Right ventricle myocardium superior (tissue), 1 donor: ENCODE measurements around the gene MIF4GD. TPM values are rescaled to one million over a fixed set of nuclear protein-coding genes. Genes with fewer than 3 reads are reported as not detected.

Experiments
- ATAC-seq: fragments of 200-7000 bp; cut with Tn5 transposase; one replicate; pipeline ENCODE4 v1.9.1; 2020; ENCODE audit warnings: mild to moderate bottlenecking; ENCODE audit not compliant: poor library complexity
- DNase-seq: peaks from one replicate; pipeline ENCODE4 v3.0.0-alpha.2; 2020
- intact Hi-C: fragments of 100-400 bp; cut with DNase I; formaldehyde crosslinking; loops from one replicate; pipeline ENCODE4 v1.11.2; 2022
- total RNA-seq: library from RNA; stranded (reverse); fragmentation: NEBNext Ultra II Directional; extraction: Animal tissue kit (Norgen Biotek cat#: 25700); gene quantifications from one replicate; pipeline ENCODE4 v1.2.1, GENCODE V29; 2021
- donor health status: DM: no; HTN: yes; CAD: no; lungs with severe emphysema.

The MIF4GD gene
- total RNA-seq, 1 donor from 2014 or later: 13.7 TPM

DNA sequence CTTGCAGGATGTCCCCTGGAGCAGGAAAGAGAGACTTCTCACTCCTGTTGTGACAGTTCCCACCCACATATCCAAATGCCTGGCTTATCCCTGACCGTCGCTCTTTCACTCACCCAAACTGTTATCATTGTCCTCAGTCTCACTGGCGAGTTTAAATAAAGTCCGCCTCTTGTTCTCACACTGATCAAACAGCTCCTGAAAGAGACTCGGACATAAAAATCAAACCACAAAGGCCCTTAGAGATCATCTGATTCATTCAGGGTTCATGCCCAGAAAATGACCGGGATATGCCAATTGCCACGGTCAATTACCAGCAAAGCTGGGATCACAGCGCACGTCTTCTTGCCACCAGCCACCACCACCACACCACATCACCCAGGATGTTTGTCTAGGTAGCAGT, 29.5 kb downstream of the MIF4GD start:
- ATAC-seq (no peak), DNase-seq (no peak)
- intact Hi-C loops: no loop called here

DNA sequence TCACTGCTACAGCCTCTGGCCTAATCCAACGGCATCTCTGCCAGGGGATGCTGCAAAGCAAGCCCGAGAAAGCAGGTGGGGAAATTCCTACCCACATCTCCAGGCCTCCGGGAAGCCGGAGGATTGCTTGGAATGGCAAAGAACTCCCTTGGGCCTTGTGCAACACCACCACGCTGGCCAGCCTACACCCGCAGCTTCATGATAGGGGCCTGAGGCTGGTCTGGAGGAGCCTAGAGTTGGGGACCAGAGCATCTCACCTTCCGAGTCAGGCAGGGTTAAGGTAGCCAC, 29.9 kb downstream of the MIF4GD start:
- ATAC-seq: no peak
- DNase-seq: no peak
- intact Hi-C loops: no loop called here

DNA sequence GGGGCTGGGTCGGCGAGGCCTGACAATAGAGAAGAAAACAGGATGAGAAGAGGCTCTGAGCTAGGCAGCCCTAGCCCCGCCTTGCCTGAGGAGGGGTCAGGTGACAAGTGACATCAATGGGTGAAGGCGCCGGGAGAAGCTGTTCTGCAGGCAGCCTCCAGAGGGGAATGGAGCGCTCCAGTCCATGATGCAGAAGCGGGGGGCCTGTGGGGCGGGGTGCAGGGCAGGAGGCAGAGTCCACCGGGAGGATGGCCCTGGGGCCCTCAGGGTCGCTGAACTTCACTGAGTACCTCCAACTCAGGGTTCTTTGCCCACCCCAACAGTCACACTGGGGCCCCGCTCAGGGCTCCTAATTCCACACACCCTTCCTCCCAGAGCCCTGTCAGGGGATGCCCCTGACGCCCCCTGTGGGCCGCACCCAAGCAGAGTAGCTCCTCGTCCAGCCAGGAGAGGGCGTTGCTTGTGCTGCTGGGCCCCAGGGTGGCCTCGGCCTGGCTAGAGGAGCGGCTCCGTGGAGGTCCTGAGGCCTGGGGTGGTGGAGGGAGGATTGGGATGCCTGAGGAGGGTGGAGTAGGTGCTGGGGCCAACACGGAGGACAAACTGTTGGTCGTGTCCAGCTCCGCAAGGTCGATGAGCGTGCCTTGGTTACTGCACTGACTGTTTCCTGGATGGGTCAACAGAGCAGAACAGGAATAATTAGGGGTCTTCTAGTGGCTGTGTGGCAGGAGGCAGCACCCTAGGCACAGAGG, 30.5 kb downstream of the MIF4GD start:
- ATAC-seq (no peak), DNase-seq (no peak)
- intact Hi-C loops: no loop called here

DNA sequence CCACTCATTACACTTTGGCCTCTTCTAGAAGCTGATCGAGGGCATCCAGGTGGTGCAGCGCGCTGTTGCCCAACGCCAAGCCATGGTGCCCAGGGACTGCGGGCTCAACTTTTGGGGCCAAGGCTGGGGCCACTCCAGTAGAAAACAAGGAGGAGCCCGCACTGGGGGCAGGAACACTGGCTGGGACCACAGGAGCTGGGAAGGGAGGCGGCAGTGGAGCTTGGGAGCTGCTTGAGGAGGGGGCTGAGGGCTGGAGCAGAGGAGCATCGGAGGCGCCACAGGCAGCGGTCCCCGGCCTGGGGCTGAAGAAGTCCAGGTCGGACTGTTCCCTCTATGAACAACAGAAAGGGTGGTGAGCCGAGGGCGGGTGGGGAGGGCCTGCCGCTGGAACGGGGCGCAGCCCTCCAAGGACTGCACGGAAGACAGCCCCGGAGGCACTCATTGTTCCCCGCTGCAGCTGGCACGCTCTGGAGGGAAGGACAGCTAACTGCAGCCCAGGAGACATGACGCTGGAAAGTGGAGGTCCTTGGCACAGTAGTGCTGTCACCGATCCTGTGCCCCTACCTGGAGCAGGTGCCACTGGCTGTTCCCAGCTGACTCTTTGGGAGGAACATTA, 31.1 kb downstream of the MIF4GD start:
- DNase-seq (no peak), ATAC-seq (no peak)
- intact Hi-C loops: no loop called here

DNA sequence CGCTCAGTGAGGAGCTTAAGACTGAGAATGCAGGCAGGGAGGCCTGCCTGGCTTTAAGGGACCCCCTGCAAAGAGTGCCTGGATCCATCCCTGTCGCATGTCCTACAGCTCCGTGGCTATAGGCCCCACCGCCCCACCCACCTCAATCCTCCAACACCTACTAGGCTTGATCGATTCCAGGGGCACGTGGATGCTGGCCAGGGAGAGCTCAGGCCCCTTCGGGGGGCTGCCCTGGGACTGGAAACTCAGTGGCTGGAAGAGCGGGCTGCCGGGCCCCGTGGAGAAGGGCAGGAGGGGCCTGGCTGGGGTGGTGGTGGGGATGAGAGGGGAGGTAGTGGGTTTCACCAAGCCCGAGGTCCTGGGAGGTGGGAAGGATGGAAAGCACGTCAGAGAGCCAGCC, 31.8 kb downstream of the MIF4GD start:
- DNase-seq (no peak), ATAC-seq (no peak)
- intact Hi-C loops: no loop called here

DNA sequence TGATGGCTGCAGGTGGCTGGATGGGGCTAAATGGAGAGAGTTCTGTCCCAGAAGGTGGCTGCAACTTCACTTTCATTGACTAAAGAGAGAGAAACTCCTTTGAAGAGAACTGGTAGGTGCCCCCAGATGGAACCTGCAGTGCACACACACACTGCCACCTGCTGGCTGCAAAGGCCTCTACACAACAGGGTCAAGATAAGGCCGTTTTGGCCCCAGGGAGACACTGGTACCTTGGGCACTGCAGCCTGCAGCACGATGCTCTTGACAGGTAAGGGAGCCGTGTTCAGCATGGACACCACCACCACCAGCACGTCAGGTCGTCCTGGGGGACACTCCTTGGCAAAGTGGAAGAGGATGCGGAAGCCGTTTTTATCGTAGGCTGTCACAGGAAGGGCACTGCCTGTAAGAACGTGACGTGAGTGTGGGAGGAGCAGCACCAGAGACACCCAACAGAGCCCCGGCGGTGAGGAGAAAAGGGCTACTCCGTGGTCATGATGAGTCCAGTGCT, 32.3 kb downstream of the MIF4GD start:
- ATAC-seq (peak; percentile 51), DNase-seq (no peak)
- intact Hi-C loops: no loop called here

DNA sequence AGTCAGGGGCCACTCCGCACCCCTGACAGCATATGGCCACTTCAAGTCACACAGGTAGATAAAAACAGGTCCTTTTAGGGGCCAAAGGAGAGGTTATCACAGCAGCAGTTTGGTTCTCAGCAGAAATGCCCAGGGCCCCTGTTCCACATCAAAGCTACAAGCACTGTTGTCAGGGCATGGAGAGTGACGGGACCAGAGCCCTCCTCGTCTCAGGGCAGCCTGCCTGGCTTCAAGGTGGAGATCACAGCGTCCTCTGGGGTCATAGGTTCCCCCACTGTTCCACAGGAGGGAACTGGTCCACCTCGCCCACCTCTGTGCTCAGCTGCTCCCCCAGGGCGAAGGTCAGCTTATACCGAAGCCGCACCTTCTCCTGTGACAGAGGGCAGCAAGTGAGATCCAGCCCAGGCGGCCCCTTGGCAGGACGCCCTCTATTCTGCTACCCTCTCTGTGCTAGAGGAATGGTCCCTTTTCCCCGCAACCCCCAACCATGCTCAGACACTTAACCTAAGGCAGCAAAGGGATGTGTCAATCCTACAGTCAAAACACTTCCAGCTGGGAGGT, 32.9 kb downstream of the MIF4GD start:
- ATAC-seq (no peak), DNase-seq (no peak)
- intact Hi-C loops: no loop called here

DNA sequence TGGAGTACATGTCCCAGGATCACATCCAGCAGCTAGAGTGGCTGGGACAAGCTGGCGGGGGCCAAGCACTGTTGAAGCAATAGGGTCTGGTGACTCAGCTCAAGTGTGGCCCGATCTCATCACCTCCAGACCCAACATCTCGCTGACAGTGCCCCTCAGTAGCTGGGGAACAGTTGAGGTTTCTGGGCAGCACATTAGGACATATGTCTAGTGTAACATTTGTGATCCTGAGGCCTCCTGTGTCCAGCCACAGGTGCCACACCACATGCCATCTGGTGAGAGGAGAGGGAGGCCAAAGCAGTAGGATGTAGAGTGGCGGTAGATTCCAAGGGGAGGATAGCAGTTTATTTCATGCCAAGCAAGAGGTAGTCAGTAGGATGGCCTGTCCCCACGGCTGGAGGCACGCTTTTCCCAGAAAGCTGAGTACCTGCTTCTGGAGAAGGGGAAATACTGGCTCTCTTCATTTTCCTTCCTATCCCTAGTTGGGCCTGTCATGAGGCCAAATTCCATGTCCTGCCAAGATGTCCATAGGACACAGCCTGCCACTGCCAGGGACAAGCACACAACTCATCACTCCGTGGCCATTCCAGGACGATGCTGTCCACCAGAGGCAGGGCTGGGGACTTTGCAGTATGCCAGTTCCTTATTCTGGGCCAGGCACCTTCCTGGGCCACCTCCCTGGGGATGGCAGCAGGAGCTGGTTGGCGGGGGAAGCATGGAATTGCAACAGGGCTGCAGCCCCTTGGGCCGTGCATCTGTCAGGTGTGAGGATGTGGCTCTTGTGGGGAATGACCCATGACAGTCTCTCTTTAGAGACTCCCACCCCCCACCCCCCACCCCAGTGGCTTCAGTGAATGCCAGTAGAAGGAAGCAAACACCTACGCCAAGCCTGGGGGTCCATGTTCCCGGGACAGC, 33.7 kb downstream of the MIF4GD start:
- ATAC-seq: peak; percentile 66
- DNase-seq: no peak
- intact Hi-C loops: no loop called here

DNA sequence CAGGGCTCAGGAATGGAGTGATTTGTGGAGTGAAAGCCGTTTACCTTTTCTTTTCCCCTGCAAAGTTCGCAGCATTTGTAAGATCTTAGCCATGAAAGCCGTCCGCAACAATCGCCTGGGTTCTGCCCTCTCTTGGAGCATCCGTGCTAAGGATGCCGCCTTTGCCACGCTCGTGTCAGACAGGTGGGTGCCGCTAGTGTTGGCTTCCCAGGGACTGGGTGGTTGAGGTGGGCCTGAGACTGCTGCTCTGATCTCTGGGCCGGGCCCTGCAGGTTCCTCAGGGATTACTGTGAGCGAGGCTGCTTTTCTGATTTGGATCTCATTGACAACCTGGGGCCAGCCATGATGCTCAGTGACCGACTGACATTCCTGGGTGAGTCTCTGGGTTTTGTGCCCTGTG, 38.2 kb downstream of the MIF4GD start:
- no peak for ATAC-seq
- intact Hi-C loops: no loop called here
- no peak for DNase-seq

DNA sequence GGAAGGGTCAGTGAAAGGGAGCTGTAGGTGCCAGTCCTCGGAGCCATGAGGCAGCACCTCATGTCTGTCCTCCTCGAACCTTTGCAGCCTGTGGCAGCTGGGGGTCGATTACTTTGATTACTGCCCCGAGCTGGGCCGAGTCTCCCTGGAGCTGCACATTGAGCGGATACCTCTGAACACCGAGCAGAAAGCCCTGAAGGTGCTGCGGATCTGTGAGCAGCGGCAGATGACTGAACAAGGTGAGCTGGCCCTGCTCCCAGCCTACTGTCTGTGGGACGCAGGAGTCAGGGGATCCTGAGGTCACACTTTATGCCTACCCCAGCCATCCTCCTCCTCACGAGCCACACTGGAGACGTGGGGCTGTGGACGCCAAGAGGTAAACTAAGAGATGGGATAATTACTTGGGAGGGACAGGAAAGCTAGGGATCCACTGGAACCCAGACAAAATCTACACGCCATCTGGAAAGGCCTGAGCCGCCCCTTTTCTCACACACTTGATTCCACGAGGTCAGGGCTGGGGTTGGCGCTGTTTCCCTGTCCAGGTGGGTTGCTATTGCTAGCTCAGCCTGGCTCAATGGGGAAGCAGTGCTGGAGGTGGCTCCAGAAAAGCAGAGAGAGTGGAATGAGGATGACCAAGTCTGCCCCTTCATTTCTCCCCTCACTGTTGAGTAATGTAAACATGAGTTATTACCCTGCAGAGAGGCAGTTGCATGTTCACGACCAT, 39.1 kb downstream of the MIF4GD start:
- DNase-seq (no peak), ATAC-seq (no peak)
- intact Hi-C loops: no loop called here

DNA sequence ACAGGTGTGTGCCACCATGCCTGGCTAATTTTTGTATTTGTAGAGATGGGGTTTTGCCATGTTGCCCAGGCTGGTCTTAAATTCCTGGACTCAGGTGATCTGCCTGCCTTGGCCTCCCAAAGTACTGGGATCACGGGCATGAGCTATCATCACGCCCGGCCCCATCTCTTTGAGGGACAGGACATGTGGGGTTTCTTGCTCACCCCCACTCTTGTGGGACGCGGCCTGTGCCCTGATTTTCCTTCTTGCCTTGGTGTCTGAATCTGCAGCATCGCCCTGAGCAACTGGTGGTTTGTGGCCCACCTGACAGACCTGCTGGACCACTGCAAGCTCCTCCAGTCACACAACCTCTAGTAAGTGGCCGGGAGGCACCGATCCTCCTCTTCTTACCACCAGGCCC, 40.0 kb downstream of the MIF4GD start:
- intact Hi-C loops: no loop called here
- DNase-seq (no peak), ATAC-seq (no peak)

DNA sequence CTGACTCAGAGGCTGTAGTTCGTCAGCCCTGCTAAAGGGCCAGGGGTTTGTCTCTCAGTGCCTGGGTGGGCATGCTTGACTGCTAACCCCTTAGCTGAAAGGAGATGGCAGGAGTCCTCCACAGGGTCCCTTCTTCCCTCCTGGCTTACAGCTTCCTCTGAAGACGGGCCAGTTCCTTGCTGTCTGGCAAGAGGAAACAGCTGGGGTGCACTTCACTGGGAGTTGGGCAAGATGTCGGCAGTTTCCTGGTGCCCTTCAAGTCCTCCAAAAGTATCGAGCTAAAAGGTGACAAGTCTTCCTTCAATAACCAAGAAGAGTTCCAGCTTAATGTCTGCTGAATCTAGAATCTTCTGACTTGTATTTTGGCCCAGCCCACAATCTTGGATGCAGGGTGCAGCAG, 42.2 kb downstream of the MIF4GD start:
- intact Hi-C loops: no loop called here
- ATAC-seq: peak; percentile 47
- DNase-seq: no peak

DNA sequence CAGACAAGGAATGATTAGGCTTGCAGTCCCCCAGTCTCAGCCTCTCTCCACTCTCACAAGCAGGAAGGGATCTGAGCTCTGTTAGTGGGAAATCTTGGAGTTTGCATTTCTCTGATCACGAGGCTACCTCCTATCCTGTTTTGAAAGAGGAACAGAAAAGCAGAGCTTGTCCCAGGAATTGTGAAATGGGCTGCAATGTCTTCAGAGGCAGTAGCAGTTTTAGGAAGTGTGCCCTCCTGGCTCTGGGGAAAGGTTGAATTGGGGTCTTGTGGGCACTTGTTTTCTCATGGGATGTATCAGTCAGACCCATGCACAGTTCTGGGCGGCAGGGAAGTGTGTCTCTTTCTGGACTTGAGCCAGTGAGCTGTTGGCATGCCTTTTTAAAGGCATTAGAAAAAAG, 42.7 kb downstream of the MIF4GD start:
- intact Hi-C loops: no loop called here
- peak; percentile 66 for ATAC-seq
- no peak for DNase-seq

DNA sequence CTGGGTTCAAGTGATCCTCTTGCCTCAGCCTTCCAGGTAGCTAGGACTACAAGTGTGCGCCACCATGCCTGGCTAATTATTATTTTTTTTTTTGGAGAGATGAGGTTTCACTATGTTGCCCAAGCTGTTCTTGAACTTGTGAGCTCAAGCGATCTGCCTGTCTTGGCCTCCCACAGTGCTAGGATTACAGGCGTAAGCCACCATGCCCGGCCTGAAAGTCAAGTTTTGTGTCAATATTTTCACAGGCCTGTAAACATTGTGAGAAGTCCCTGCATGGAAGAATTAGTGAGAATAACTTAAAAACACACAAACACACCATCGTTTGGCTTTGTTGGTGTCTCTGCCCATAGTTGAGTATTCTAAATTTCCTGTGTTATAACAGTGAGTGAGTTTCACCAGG, 43.3 kb downstream of the MIF4GD start:
- DNase-seq (no peak), ATAC-seq (no peak)
- intact Hi-C loops: no loop called here

DNA sequence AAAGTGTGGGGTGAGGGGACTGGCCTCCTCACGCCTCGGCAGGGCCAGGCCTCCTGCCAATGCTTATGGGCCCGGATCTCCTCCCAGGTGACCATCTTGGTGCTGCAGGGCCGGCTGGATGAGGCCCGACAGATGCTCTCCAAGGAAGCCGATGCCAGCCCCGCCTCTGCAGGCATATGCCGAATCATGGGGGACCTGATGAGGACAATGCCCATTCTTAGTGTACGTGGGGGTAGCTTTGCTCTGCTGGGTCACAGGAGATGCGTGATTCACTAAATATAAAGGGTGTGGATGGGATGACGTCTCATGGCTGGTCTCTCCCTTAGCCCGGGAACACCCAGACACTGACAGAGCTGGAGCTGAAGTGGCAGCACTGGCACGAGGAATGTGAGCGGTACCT, 46.0 kb downstream of the MIF4GD start:
- no peak for ATAC-seq
- intact Hi-C loops: no loop called here
- DNase-seq: no peak

DNA sequence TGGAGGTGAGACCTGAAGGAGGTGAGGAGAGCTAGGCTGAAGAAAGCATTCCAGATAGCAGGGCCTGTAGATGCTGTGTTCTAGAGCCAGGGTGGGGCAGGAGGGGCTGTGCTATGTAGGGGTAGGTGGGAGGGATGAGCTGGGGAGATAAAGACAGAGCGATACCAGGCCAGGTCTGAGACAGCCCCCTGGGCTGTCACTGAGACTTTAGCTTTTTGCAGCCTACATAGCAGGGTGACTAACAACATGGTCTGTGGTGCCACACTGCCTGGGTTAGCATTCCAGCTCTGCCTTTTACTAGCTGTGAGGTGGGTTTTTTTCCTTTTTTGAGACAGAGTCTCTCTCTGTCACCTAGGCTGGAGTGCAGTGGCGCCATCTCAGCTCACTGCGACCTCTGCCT, 51.2 kb downstream of the MIF4GD start:
- DNase-seq (no peak), ATAC-seq (no peak)
- intact Hi-C loops: no loop called here

DNA sequence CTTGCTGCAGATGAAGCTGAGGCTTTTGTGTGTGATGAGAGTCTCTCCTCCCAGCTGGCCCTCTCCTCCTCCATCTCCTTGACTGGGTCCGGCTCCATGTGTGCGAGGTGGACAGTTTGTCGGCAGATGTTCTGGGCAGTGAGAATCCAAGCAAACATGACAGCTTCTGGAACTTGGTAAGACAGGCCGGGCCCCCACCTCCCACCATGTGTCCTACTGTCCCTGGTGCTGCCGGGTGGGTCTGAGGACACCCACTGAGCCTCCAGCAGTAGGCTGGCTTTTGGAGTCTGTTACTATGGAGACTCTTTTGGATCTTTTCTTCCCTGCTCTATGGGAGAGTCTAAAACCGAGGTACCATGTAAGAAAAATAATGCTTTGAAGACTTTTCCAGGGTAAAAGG, 52.9 kb downstream of the MIF4GD start:
- no peak for ATAC-seq
- DNase-seq: no peak
- intact Hi-C loops: no loop called here
